Uterus (tissue), 4 donors: Measurements from ENCODE around the gene GLP1R. TPM values are rescaled to one million over a fixed set of nuclear protein-coding genes. Genes with fewer than 3 reads are reported as not detected.

Experiments used
- DNase-seq, 2 donors: peaks; one replicate each; pipeline ENCODE4 v3.0.0-alpha.2; 2019 to 2020
- H3K27ac ChIP-seq, 2 donors: fragments of 200-600 bp; sonication (generic); 1 replicate in 1 of 2; 2 replicates in 1 of 2; pipeline ENCODE4 v1.5.1; 2016 to 2018
- H3K27me3 ChIP-seq, 2 donors: fragments of 200-600 bp; sonication (generic); one replicate each; pipeline ENCODE4 v1.5.1; 2018 to 2019; ENCODE audit warnings: control low read depth in 1 of 2
- H3K36me3 ChIP-seq, 2 donors: fragments of 200-600 bp; sonication (generic); one replicate each; pipeline ENCODE4 v1.5.1; 2019; ENCODE audit warnings: control low read depth in 1 of 2
- H3K4me1 ChIP-seq, 2 donors: fragments of 200-600 bp; sonication (generic); one replicate each; pipeline ENCODE4 v1.5.1; 2018 to 2019; ENCODE audit warnings: control low read depth in 1 of 2
- H3K4me3 ChIP-seq, 2 donors: fragments of 200-600 bp; sonication (generic); 1 replicate in 1 of 2; 2 replicates in 1 of 2; pipeline ENCODE4 v1.5.1; 2018 to 2019; ENCODE audit warnings: mild to moderate bottlenecking in 1 of 2
- H3K9me3 ChIP-seq, 2 donors: fragments of 200-600 bp; sonication (generic); one replicate each; pipeline ENCODE4 v1.5.1; 2019; ENCODE audit warnings: control low read depth in 1 of 2
- CTCF ChIP-seq, 4 experiments: fragments of 200-600 bp in 2 of 4; fragments of 450-650 bp in 2 of 4; sonication (generic) in 2 of 4; IDR thresholded peaks; one replicate each; pipeline ENCODE4 v1.5.1; 2016 to 2019; ENCODE audit warnings: antibody characterized with exemption in 4 of 4, mild to moderate bottlenecking in 2 of 4, moderate library complexity in 1 of 4
- POLR2A ChIP-seq, 2 donors: fragments of 450-650 bp; IDR thresholded peaks; one replicate each; pipeline ENCODE4 v1.6.1; 2016; ENCODE audit warnings: antibody characterized with exemption in 2 of 2, mild to moderate bottlenecking in 1 of 2, moderate library complexity in 1 of 2
- intact Hi-C: fragments of 100-400 bp; cut with DNase I; formaldehyde crosslinking; loops from one replicate; pipeline ENCODE4 v1.15.1; 2023; ENCODE audit warnings: low total_unique reads
- total RNA-seq, 4 donors: library from RNA; depleted of rRNA in 3 of 4; stranded (reverse); fragments of >200 nt in 3 of 4; gene quantifications; one replicate each; pipeline versions ENCODE4 v1.1.0 to v1.2.4, GENCODE V29; 2014 to 2023
- donor health status: DM: yes; HTN: yes; CAD: no.

GLP1R gene
- total RNA-seq, 4 donors from 2014 or later = 0.55 TPM; not detected in 3

- no peak overlapping the region for H3K27ac ChIP-seq
- no peak for DNase-seq
- H3K4me3 ChIP-seq = no peak overlapping the region
- no peaks in the 10 kb centered on the region for H3K27me3 ChIP-seq
- no peaks in the 10 kb centered on the region for H3K9me3 ChIP-seq
- TF ChIP-seq CTCF (IDR thresholded peaks at IDR 0.05) = no peak
- TF ChIP-seq POLR2A (IDR thresholded peaks at IDR 0.05) = no peak
- H3K4me1 ChIP-seq = no peaks in the 10 kb centered on the region
- H3K36me3 ChIP-seq = no peaks in the 10 kb centered on the region
- intact Hi-C loops = no loop called here
These were observed 5.4 kb downstream of the GLP1R start for GRCh38 chr6:39053854-39054576.

- TF ChIP-seq POLR2A (IDR thresholded peaks at IDR 0.05) = no peak
- TF ChIP-seq CTCF (IDR thresholded peaks at IDR 0.05) = no peak
- no peaks in the 10 kb centered on the region for H3K4me1 ChIP-seq
- no peak overlapping the region for H3K4me3 ChIP-seq
- no peaks in the 10 kb centered on the region for H3K9me3 ChIP-seq
- H3K36me3 ChIP-seq = no peaks in the 10 kb centered on the region
- intact Hi-C loops = no loop called here
- H3K27me3 ChIP-seq = no peaks in the 10 kb centered on the region
- no peak overlapping the region for H3K27ac ChIP-seq
- DNase-seq = no peak
These were observed 6.1 kb downstream of the GLP1R start for GRCh38 chr6:39054577-39055142.

- intact Hi-C loops = no loop called here
- H3K27me3 ChIP-seq = no peaks in the 10 kb centered on the region
- H3K4me3 ChIP-seq = no peak overlapping the region
- no peaks in the 10 kb centered on the region for H3K4me1 ChIP-seq
- no peak for DNase-seq
- TF ChIP-seq CTCF (IDR thresholded peaks at IDR 0.05) (no peak), POLR2A (IDR thresholded peaks at IDR 0.05) (no peak)
- H3K9me3 ChIP-seq = no peaks in the 10 kb centered on the region
- no peak overlapping the region for H3K27ac ChIP-seq
- H3K36me3 ChIP-seq = no peaks in the 10 kb centered on the region
These were observed 7.1 kb downstream of the GLP1R start for GRCh38 chr6:39055661-39056060.

- no peaks in the 10 kb centered on the region for H3K4me1 ChIP-seq
- H3K27me3 ChIP-seq = no peaks in the 10 kb centered on the region
- no peak for TF ChIP-seq CTCF (IDR thresholded peaks at IDR 0.05)
- TF ChIP-seq POLR2A (IDR thresholded peaks at IDR 0.05) = no peak
- H3K36me3 ChIP-seq = no peaks in the 10 kb centered on the region
- H3K27ac ChIP-seq = no peak overlapping the region
- no peak for DNase-seq
- no peak overlapping the region for H3K4me3 ChIP-seq
- intact Hi-C loops = no loop called here
- no peaks in the 10 kb centered on the region for H3K9me3 ChIP-seq
These were observed 7.6 kb downstream of the GLP1R start for GRCh38 chr6:39056191-39056590.

- Histone ChIP-seq H3K36me3 (no peaks in the 10 kb centered on the region), H3K27me3 (no peaks in the 10 kb centered on the region), H3K4me3 (no peak overlapping the region), H3K4me1 (no peaks in the 10 kb centered on the region), H3K9me3 (no peaks in the 10 kb centered on the region), H3K27ac (no peak overlapping the region)
- TF ChIP-seq CTCF (IDR thresholded peaks at IDR 0.05) = no peak
- TF ChIP-seq POLR2A (IDR thresholded peaks at IDR 0.05) = no peak
- intact Hi-C loops = no loop called here
- DNase-seq = no peak
These were observed 8.1 kb downstream of the GLP1R start for GRCh38 chr6:39056681-39057080.
